HepG2 (cell line): Measurements from ENCODE around the gene RGS7.

Experiments used
- ESRRA ChIP-seq: sonication (generic); formaldehyde crosslinking; IDR thresholded peaks from 2 replicates; pipeline ENCODE4 v1.5.1; 2020; ENCODE audit warnings: mild to moderate bottlenecking, low read depth, missing genetic modification reagents
- RXRA ChIP-seq: sonication (generic); formaldehyde crosslinking; IDR thresholded peaks from 2 replicates; pipeline ENCODE4 v1.5.1; 2020; ENCODE audit warnings: missing genetic modification reagents
- SRF ChIP-seq: IDR thresholded peaks from 2 replicates; pipeline ENCODE4 v1.6.1; 2011; ENCODE audit warnings: mild to moderate bottlenecking, low read depth, low read length, moderate library complexity
- TF ChIP-seq, protein P1 (sequence below): sonication (generic); formaldehyde crosslinking; IDR thresholded peaks from 2 replicates; pipeline ENCODE4 v1.8.0; 2022; ENCODE audit warnings: mild to moderate bottlenecking, missing genetic modification reagents, borderline replicate concordance
- TF ChIP-seq, protein P2 (sequence below): sonication (generic); formaldehyde crosslinking; IDR thresholded peaks from one replicate; pipeline ENCODE4 v1.5.1; 2020; ENCODE audit warnings: mild to moderate bottlenecking, missing genetic modification reagents; ENCODE audit errors: not compliant biosample characterization

DNA sequence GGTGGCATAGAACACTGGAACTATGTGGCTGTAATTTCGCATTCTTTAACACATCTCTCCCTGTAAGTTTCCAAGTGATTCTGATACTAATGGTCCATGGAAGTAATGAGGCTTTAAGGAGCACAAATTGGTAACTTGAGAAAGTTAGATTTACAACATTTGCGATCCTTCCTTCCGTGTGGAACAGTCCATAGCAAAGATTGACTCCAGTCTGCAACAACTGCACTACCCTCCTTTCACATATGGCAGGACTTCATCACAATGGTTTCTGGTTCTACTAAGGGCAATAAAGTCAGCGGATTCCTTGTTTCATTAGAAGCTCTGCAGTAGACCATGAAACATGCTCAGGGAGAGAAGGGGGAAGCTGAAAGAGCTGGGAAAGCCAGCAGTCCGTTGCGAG, 261.2 kb downstream of the RGS7 start:
- TF ChIP-seq RXRA (no peak), SRF (no peak), ESRRA (no peak)
- TF ChIP-seq, protein P1, sequence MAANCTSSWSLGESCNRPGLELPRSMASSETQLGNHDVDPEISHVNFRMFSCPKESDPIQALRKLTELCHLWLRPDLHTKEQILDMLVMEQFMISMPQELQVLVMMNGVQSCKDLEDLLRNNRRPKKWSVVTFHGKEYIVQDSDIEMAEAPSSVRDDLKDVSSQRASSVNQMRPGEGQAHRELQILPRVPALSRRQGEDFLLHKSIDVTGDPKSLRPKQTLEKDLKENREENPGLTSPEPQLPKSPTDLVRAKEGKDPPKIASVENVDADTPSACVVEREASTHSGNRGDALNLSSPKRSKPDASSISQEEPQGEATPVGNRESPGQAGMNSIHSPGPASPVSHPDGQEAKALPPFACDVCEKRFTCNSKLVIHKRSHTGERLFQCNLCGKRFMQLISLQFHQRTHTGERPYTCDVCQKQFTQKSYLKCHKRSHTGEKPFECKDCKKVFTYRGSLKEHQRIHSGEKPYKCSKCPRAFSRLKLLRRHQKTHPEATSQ = no peak
- TF ChIP-seq, protein P2, sequence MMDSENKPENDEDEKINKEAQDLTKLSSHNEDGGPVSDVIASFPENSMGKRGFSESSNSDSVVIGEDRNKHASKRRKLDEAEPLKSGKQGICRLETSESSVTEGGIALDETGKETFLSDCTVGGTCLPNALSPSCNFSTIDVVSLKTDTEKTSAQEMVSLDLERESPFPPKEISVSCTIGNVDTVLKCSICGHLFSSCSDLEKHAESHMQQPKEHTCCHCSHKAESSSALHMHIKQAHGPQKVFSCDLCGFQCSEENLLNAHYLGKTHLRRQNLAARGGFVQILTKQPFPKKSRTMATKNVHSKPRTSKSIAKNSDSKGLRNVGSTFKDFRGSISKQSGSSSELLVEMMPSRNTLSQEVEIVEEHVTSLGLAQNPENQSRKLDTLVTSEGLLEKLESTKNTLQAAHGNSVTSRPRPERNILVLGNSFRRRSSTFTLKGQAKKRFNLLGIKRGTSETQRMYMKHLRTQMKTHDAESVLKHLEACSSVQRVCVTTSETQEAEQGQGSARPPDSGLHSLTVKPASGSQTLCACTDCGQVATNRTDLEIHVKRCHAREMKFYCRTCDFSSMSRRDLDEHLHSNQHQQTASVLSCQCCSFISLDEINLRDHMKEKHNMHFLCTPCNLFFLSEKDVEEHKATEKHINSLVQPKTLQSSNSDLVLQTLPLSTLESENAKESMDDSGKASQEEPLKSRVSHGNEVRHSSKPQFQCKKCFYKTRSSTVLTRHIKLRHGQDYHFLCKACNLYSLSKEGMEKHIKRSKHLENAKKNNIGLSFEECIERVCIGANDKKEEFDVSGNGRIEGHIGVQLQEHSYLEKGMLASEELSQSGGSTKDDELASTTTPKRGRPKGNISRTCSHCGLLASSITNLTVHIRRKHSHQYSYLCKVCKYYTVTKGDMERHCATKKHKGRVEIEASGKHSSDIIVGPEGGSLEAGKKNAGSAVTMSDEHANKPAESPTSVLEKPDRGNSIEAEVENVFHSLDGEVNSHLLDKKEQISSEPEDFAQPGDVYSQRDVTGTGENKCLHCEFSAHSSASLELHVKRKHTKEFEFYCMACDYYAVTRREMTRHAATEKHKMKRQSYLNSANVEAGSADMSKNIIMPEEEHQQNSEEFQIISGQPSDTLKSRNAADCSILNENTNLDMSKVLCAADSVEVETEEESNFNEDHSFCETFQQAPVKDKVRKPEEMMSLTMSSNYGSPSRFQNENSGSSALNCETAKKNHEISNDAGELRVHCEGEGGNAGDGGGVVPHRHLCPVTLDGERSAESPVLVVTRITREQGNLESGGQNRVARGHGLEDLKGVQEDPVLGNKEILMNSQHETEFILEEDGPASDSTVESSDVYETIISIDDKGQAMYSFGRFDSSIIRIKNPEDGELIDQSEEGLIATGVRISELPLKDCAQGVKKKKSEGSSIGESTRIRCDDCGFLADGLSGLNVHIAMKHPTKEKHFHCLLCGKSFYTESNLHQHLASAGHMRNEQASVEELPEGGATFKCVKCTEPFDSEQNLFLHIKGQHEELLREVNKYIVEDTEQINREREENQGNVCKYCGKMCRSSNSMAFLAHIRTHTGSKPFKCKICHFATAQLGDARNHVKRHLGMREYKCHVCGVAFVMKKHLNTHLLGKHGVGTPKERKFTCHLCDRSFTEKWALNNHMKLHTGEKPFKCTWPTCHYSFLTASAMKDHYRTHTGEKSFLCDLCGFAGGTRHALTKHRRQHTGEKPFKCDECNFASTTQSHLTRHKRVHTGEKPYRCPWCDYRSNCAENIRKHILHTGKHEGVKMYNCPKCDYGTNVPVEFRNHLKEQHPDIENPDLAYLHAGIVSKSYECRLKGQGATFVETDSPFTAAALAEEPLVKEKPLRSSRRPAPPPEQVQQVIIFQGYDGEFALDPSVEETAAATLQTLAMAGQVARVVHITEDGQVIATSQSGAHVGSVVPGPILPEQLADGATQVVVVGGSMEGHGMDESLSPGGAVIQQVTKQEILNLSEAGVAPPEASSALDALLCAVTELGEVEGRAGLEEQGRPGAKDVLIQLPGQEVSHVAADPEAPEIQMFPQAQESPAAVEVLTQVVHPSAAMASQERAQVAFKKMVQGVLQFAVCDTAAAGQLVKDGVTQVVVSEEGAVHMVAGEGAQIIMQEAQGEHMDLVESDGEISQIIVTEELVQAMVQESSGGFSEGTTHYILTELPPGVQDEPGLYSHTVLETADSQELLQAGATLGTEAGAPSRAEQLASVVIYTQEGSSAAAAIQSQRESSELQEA (CRISPR knock-in tag) = no peak
